Measurements from ENCODE around the gene SCRN3. TPM values are rescaled to one million over a fixed set of nuclear protein-coding genes. Genes with fewer than 3 reads are reported as not detected.
"Not testable (repeated sequence)": the region's sequence is repeated elsewhere in the genome, so short reads cannot be mapped to it uniquely, and the experiment has no call there.

SCRN3 gene
- total RNA-seq, 1 donor from 2014 or later = 18.0 TPM

DNA sequence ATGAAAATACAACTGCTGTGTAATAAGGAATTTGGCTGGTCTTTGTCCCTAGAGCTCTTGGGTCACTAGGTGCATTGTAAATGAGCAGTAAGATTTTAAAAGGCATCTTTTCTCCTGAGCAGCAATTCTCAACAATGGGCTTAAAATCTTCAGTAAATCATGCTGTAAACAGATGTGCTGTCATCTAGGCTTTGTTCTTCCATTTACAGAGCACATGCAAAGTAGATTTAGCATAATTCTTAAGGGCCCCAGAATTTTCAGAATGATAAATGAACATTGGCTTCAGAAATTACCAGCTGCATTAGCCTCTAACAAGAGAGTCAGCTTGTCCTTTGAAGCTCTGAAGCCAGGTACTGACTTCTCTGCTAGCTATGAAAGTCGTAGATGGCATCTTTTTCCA, 26.8 kb upstream of the SCRN3 start:
- Mint-ChIP-seq H3K4me1 (ENCODE audit: low read depth) (no peaks in the 10 kb centered on the region), H3K27ac (no peak overlapping the region), H3K4me3 (ENCODE audit: low read depth) (no peak overlapping the region), H3K36me3 (ENCODE audit: insufficient read depth) (peaks cover 47% of the 10 kb centered on the region), H3K27me3 (no peaks in the 10 kb centered on the region), H3K9me3 (ENCODE audit: low read depth) (peaks cover 27% of the 10 kb centered on the region)
- DNase-seq (ENCODE audit: low spot score, unreplicated experiment) = no peak
- no peak for TF ChIP-seq CTCF (IDR thresholded peaks at IDR 0.05; ENCODE audit: unreplicated experiment)

DNA sequence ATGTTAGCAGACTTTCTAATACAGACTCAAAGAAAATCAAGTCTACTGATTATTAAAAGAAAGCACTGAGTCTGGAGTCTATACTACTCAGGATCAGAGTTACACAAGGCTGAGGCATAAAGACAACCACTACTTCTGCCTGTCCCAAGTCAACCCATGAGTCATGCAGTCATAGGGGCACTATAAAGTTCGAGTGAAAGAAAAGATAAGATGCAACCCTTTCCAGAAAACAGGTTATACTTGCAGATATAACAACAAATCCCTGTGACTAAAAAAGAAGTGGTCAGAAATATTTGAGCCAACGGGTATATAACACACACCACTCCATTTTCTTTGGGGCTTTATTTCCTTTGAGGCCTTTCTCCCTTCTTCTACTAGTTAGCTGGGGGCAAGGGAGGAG, 18.6 kb upstream of the SCRN3 start:
- DNase-seq (ENCODE audit: low spot score, unreplicated experiment) = no peak
- no peaks in the 10 kb centered on the region for H3K27me3 Mint-ChIP-seq
- H3K27ac Mint-ChIP-seq = no peak overlapping the region
- H3K4me1 Mint-ChIP-seq (ENCODE audit: low read depth) = no peaks in the 10 kb centered on the region
- H3K4me3 Mint-ChIP-seq (ENCODE audit: low read depth) = no peak overlapping the region
- H3K9me3 Mint-ChIP-seq (ENCODE audit: low read depth) = no peaks in the 10 kb centered on the region
- peaks cover 15% of the 10 kb centered on the region for H3K36me3 Mint-ChIP-seq (ENCODE audit: insufficient read depth)
- TF ChIP-seq CTCF (IDR thresholded peaks at IDR 0.05; ENCODE audit: unreplicated experiment) = no peak

DNA sequence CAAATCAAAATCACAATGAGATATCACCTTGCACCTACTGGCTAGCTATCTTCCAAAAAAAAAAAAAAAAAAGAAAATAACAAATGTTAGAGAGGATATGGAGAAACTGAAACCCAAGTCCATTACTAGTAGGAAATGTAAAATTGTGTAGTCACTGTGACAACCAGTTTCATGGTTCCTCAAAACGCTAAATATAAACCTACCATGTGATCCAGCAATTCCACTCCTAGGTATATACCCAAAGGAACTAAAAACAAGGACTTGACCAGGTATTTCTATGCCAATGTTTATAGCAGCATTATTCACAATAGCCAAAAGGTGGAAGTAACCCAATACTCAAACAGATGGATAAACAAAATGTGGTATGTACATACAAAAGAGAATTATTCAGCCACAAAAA, 11.7 kb upstream of the SCRN3 start:
- no peak for TF ChIP-seq CTCF (IDR thresholded peaks at IDR 0.05; ENCODE audit: unreplicated experiment)
- H3K27ac Mint-ChIP-seq = no peak overlapping the region
- no peak for DNase-seq (ENCODE audit: low spot score, unreplicated experiment)
- H3K36me3 Mint-ChIP-seq (ENCODE audit: insufficient read depth) = peaks cover 13% of the 10 kb centered on the region
- no peaks in the 10 kb centered on the region for H3K4me1 Mint-ChIP-seq (ENCODE audit: low read depth)
- H3K9me3 Mint-ChIP-seq (ENCODE audit: low read depth) = no peaks in the 10 kb centered on the region
- no peaks in the 10 kb centered on the region for H3K27me3 Mint-ChIP-seq
- H3K4me3 Mint-ChIP-seq (ENCODE audit: low read depth) = no peak overlapping the region

DNA sequence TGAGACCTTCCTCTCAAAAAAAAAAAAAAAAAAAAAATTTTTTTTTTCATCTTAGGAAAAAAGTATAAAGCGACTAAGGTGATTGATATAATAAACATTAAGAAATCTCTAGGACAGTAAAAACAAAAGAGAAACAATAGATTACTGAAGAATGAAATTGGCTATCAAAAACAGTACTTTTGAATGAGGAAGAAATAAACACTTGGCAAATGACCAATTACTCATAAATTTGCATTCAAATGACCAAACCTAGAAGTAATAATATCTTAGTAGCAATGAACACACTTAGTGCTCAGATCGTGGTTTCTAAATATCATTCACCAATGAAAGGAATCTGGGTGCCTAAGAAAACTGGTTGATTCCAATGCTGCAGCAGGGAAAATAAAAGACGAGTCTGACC, 10.3 kb upstream of the SCRN3 start:
- Mint-ChIP-seq H3K27me3 (no peaks in the 10 kb centered on the region), H3K4me1 (ENCODE audit: low read depth) (no peaks in the 10 kb centered on the region), H3K9me3 (ENCODE audit: low read depth) (no peaks in the 10 kb centered on the region), H3K4me3 (ENCODE audit: low read depth) (no peak overlapping the region), H3K36me3 (ENCODE audit: insufficient read depth) (peaks cover 15% of the 10 kb centered on the region), H3K27ac (no peak overlapping the region)
- DNase-seq (ENCODE audit: low spot score, unreplicated experiment) = no peak
- TF ChIP-seq CTCF (IDR thresholded peaks at IDR 0.05; ENCODE audit: unreplicated experiment) = no peak

DNA sequence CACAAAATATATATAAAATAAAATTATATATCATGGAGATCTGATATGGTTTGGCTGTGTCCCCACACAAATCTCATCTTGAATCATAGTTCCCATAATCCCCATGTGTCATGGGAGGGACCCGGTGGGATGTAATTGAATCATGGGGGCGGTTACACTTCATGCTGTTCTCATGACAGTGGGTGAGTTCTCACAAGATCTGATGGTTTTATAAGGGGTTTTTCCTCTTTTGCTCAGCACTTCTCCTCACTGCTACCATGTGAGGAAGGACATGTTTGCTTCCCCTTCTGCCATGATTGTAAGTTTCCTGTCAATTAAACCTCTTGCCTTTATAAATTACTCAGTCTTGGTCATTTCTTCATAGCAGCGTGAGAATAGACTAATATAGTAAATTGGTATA, 6.8 kb upstream of the SCRN3 start:
- H3K27me3 Mint-ChIP-seq; DNase-seq (ENCODE audit: low spot score, unreplicated experiment); H3K4me1 Mint-ChIP-seq (ENCODE audit: low read depth); H3K9me3 Mint-ChIP-seq (ENCODE audit: low read depth); H3K27ac Mint-ChIP-seq; H3K4me3 Mint-ChIP-seq (ENCODE audit: low read depth): not testable (repeated sequence)
- H3K36me3 Mint-ChIP-seq (ENCODE audit: insufficient read depth) = peaks cover 18% of the 10 kb centered on the region

DNA sequence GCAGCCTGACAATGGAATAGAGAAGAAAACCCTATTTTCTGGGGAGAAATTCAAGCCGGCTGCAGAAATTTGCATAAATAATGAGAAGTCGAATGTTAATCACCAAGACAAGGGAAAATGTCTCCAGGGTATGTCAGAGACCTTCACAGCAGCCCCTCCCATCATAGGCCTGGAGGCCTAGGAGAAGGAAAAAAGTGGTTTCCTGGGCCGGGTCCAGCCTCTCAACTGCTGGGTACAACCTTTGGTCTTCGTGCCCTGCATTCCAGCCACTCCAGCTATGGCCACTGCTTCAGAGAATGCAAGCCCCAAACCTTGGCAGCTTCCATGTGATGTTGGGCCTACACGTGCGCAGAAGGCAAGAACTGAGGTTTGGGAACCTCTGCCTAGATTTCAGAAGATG, 6.0 kb upstream of the SCRN3 start:
- peaks cover 14% of the 10 kb centered on the region for H3K36me3 Mint-ChIP-seq (ENCODE audit: insufficient read depth)
- no peak for TF ChIP-seq CTCF (IDR thresholded peaks at IDR 0.05; ENCODE audit: unreplicated experiment)
- no peak overlapping the region for H3K27ac Mint-ChIP-seq
- peaks cover 5% of the 10 kb centered on the region for H3K4me1 Mint-ChIP-seq (ENCODE audit: low read depth)
- no peaks in the 10 kb centered on the region for H3K27me3 Mint-ChIP-seq
- no peak overlapping the region for H3K4me3 Mint-ChIP-seq (ENCODE audit: low read depth)
- DNase-seq (ENCODE audit: low spot score, unreplicated experiment) = no peak
- H3K9me3 Mint-ChIP-seq (ENCODE audit: low read depth) = no peaks in the 10 kb centered on the region

DNA sequence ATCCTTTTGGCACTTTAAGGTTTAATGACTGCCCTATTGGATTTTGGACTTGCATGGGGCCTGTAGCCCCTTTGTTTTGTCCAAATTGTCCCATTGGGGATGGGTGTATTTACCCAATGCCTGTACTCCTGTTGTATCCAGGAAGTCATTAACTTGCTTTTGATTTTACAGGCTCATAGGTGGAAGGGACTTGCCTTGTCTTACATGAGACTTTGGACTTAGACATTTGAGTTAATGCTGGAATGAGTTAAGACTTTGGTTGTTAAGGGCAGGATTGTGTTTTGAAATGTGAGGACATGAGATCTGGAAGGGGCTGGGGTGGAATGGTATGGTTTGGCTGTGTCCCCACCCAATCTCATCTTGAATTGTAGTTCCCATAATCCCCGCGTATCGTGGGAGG, 5.2 kb upstream of the SCRN3 start:
- not testable (repeated sequence) for DNase-seq (ENCODE audit: low spot score, unreplicated experiment); H3K27ac Mint-ChIP-seq; H3K27me3 Mint-ChIP-seq; H3K9me3 Mint-ChIP-seq (ENCODE audit: low read depth); H3K4me3 Mint-ChIP-seq (ENCODE audit: low read depth); H3K4me1 Mint-ChIP-seq (ENCODE audit: low read depth)
- peaks cover 14% of the 10 kb centered on the region for H3K36me3 Mint-ChIP-seq (ENCODE audit: insufficient read depth)
